ENCODE results near the gene COL4A1.

Gene COL4A1

GRCh38 chr13:110105136-110105535 is 201.8 kb downstream of the COL4A1 start:
- DNase-seq: no peak

- no peak for DNase-seq
These were observed 203.4 kb downstream of the COL4A1 start for GRCh38 chr13:110103534-110103933.

DNA sequence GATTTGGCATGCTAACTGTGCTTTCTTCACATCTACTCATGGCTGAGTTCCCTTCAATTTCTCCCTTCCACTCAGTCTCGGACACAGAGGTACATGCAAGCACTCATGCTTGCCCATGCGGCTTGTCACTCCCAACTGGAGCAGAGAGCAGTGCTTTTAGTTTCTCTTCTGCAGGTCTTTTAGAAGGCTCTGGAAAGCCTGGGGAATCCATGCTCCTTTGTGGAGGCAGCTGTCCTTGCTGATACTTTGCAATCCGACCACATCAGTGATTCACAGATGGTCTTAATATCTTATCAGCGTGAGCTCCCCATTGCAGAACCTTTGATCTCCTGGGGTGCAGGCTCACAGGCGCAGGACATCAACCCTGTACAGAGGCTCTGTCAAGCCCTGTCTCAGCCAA is 203.9 kb downstream of the COL4A1 start:
- no peak for DNase-seq

DNA sequence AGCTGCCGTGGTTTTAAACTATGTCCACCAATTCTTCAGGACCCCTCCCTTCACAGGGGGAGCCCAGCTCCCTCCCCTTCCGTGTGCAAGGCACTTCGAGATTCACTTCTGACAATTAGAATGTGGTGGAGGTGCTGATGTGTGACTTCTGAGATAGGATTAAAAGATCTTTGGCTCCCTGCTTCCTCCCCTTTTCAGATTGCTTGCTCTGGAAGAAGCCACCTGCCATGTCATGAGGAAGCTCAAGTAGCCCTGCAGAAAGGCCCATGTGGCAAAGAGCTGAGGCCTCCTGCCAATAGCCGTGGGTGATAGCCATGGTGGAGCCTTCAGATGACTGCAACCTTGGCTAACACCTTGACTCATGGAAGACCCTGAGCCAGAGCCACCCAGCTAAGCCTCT is 204.9 kb downstream of the COL4A1 start:
- no peak for DNase-seq

- DNase-seq: no peak
These were observed 207.0 kb downstream of the COL4A1 start for GRCh38 chr13:110099922-110100321.

All from NCI-H1417 (cell line).